IgD-negative memory B cell (primary cell): ENCODE results near the gene KCNT2. TPM values are rescaled to one million over a fixed set of nuclear protein-coding genes. Genes with fewer than 3 reads are reported as not detected.
"Not testable (repeated sequence)": the region's sequence is repeated elsewhere in the genome, so short reads cannot be mapped to it uniquely, and the experiment has no call there.

Experiments used
- H3K27ac Mint-ChIP-seq, 3 donors: one replicate each; pipeline ENCODE4 v1.8.0; 2020 to 2022; ENCODE audit warnings: mild to moderate bottlenecking in 3 of 3, mixed read lengths in 3 of 3, moderate library complexity in 1 of 3
- H3K27me3 Mint-ChIP-seq: one replicate; pipeline ENCODE4 v1.8.0; 2021; ENCODE audit warnings: mixed read lengths
- H3K36me3 Mint-ChIP-seq: one replicate; pipeline ENCODE4 v1.8.0; 2020; ENCODE audit warnings: mild to moderate bottlenecking, mixed read lengths
- H3K4me1 Mint-ChIP-seq, 3 donors: one replicate each; pipeline ENCODE4 v1.8.0; 2020 to 2022; ENCODE audit warnings: mixed read lengths in 3 of 3, mild to moderate bottlenecking in 1 of 3
- H3K4me3 Mint-ChIP-seq, 4 donors: one replicate each; pipeline ENCODE4 v1.8.0; 2020 to 2022; ENCODE audit warnings: mild to moderate bottlenecking in 4 of 4, mixed read lengths in 4 of 4, moderate library complexity in 3 of 4
- H3K9me3 Mint-ChIP-seq, 3 donors: one replicate each; pipeline ENCODE4 v1.8.0; 2020 to 2021; ENCODE audit warnings: mixed read lengths in 3 of 3, mild to moderate bottlenecking in 1 of 3
- polyA plus RNA-seq: library from polyadenylated mRNA; unstranded; fragments of 300-500 nt; fragmentation: Illumina TruSeq; gene quantifications from one replicate; pipeline ENCODE4 v1.2.3, GENCODE V29; 2021

KCNT2 gene
- polyA plus RNA-seq, 1 donor from 2014 or later = not detected

DNA sequence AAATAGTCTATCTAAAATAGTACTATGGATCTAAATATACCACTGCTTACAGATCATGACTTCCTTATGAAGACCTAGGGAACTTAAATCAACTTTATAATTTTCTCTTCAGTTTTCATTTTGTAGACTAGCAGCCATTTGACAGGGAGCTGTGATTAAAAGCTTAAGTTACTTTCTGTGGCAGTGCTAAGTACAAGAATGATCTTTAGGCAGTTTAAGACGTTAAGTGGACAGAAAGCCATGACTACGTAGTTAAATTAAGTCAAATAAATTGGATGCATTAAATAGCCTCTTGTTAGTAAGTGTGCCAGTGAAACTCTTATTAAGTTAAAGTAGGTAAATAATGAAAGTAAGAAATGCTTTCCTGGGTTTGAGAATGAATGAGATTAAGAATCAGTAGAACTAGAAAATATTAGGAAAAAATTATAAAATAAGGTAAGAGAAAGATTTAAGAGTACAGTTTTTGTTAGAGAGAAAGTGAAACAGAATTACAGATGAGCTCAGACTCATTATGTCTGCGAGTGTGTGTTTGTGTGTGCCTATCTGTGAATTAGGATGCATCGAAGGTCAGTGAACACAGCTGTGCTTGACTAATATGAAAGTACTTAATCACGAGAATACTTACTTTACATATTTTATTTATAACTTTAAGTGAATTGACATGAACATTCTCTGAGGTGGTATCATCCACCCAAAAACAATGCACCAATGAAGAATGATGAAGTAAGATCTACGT lies 336.9 kb downstream of the KCNT2 start:
- Mint-ChIP-seq H3K27ac (no peak overlapping the region), H3K9me3 (no peaks in the 10 kb centered on the region), H3K36me3 (no peaks in the 10 kb centered on the region), H3K4me3 (no peak overlapping the region), H3K4me1 (no peaks in the 10 kb centered on the region), H3K27me3 (no peaks in the 10 kb centered on the region)

DNA sequence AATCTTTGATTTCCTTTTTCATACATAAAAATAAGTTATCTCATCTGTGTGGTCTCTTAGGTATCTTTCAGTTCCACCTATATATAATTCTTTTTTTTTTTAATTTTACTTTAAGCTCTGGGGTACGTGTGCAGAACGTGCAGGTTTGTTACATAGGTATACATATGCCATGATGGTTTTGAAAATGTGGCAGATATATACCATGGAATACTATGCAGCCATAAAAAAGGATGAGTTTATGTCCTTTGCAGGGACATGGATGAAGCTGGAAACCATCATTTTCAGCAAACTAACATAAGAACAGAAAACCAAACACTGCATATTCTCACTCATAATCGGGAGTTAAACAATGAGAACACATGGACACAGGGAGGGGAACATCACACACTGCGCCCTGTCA lies 345.2 kb downstream of the KCNT2 start:
- H3K9me3 Mint-ChIP-seq, H3K27ac Mint-ChIP-seq, H3K4me1 Mint-ChIP-seq, H3K36me3 Mint-ChIP-seq, H3K27me3 Mint-ChIP-seq, H3K4me3 Mint-ChIP-seq: not testable (repeated sequence)

GRCh38 chr1:196260270-196260669 lies 348.0 kb downstream of the KCNT2 start:
- H3K27me3 Mint-ChIP-seq = no peaks in the 10 kb centered on the region
- no peaks in the 10 kb centered on the region for H3K4me1 Mint-ChIP-seq
- no peak overlapping the region for H3K4me3 Mint-ChIP-seq
- no peak overlapping the region for H3K27ac Mint-ChIP-seq
- H3K36me3 Mint-ChIP-seq = no peaks in the 10 kb centered on the region
- no peaks in the 10 kb centered on the region for H3K9me3 Mint-ChIP-seq

- Mint-ChIP-seq H3K4me1 (no peaks in the 10 kb centered on the region), H3K36me3 (no peaks in the 10 kb centered on the region), H3K27me3 (no peaks in the 10 kb centered on the region), H3K4me3 (no peak overlapping the region), H3K9me3 (no peaks in the 10 kb centered on the region), H3K27ac (no peak overlapping the region)
Observed at GRCh38 chr1:196259316-196259715, 348.9 kb downstream of the KCNT2 start.

GRCh38 chr1:196255762-196256161 lies 352.5 kb downstream of the KCNT2 start:
- Mint-ChIP-seq H3K27ac (no peak overlapping the region), H3K4me3 (no peak overlapping the region), H3K36me3 (no peaks in the 10 kb centered on the region), H3K27me3 (no peaks in the 10 kb centered on the region), H3K9me3 (peaks cover 0 to 2% (median 0%) of the 10 kb centered on the region in 3 donors), H3K4me1 (no peaks in the 10 kb centered on the region)

GRCh38 chr1:196229546-196229945 lies 378.7 kb downstream of the KCNT2 start:
- Mint-ChIP-seq H3K27ac (no peak overlapping the region), H3K9me3 (peaks cover 0 to 4% (median 2%) of the 10 kb centered on the region in 3 donors), H3K4me1 (no peaks in the 10 kb centered on the region), H3K27me3 (no peaks in the 10 kb centered on the region), H3K36me3 (no peaks in the 10 kb centered on the region), H3K4me3 (no peak overlapping the region)

DNA sequence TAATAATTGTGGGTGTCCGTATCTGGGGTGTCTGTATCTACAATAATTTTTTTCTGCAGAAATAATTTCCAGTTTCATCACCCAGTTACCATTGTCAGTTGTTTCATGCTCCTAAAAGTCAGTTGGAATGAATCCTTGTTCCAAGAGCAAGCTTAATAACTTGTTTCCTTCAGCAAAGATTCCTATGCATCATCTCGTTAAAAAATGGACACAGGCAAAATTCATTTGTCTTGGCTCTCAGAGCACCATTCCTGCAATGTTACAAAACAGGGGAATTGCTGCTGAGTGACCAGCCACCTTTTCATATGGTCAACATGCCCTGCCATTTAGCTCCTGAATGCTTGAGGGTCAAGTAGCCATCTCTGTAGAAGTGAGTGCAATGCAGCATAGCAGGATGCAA lies 393.4 kb downstream of the KCNT2 start:
- Mint-ChIP-seq H3K36me3 (no peaks in the 10 kb centered on the region), H3K27ac (no peak overlapping the region), H3K4me1 (no peaks in the 10 kb centered on the region), H3K4me3 (no peak overlapping the region), H3K9me3 (peaks cover 0 to 7% (median 2%) of the 10 kb centered on the region in 3 donors), H3K27me3 (no peaks in the 10 kb centered on the region)

GRCh38 chr1:196209983-196210382 lies 398.3 kb downstream of the KCNT2 start:
- no peaks in the 10 kb centered on the region for H3K27me3 Mint-ChIP-seq
- H3K27ac Mint-ChIP-seq = no peak overlapping the region
- H3K4me1 Mint-ChIP-seq = no peaks in the 10 kb centered on the region
- H3K4me3 Mint-ChIP-seq = no peak overlapping the region
- no peaks in the 10 kb centered on the region for H3K36me3 Mint-ChIP-seq
- peaks cover 0 to 11% (median 2%) of the 10 kb centered on the region in 3 donors for H3K9me3 Mint-ChIP-seq

GRCh38 chr1:196209265-196209664 lies 399.0 kb downstream of the KCNT2 start:
- no peaks in the 10 kb centered on the region for H3K4me1 Mint-ChIP-seq
- H3K9me3 Mint-ChIP-seq = peaks cover 0 to 11% (median 2%) of the 10 kb centered on the region in 3 donors
- H3K36me3 Mint-ChIP-seq = no peaks in the 10 kb centered on the region
- no peaks in the 10 kb centered on the region for H3K27me3 Mint-ChIP-seq
- H3K27ac Mint-ChIP-seq = no peak overlapping the region
- no peak overlapping the region for H3K4me3 Mint-ChIP-seq

DNA sequence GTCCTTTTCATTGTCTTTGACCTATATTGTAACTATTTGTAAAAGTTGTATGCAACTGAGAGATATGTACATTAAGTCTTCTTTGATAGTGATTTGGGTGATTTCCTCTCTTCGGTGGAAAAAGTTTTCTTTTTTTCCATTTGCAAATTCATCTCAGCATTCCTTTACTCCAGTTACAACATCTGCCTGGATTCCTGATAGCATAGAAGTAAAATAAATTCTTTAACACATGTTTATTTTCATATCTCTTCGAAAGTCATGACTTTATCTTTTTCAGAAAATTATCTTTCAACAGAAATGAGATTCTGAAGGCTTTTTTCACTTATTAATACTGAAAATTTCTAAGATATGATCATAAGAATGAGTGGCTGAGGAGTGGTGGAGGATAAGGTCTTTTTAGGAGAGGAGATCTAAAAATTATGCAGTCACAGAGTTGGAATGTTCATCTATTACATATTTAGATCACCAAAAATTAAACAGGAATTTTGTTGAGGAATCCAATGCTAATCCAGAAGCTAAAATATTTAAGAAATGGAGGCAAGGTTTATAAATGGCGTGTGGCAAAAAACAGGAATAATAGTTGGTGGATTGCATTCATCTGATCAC lies 400.5 kb downstream of the KCNT2 start:
- peaks cover 0 to 4% (median 0%) of the 10 kb centered on the region in 3 donors for H3K9me3 Mint-ChIP-seq
- H3K27me3 Mint-ChIP-seq = no peaks in the 10 kb centered on the region
- H3K4me3 Mint-ChIP-seq = no peak overlapping the region
- no peak overlapping the region for H3K27ac Mint-ChIP-seq
- no peaks in the 10 kb centered on the region for H3K36me3 Mint-ChIP-seq
- H3K4me1 Mint-ChIP-seq = no peaks in the 10 kb centered on the region

GRCh38 chr1:196205882-196206281 lies 402.4 kb downstream of the KCNT2 start:
- H3K4me3 Mint-ChIP-seq = no peak overlapping the region
- no peaks in the 10 kb centered on the region for H3K36me3 Mint-ChIP-seq
- H3K4me1 Mint-ChIP-seq = no peaks in the 10 kb centered on the region
- H3K27me3 Mint-ChIP-seq = no peaks in the 10 kb centered on the region
- H3K9me3 Mint-ChIP-seq = peaks cover 0 to 4% (median 0%) of the 10 kb centered on the region in 3 donors
- H3K27ac Mint-ChIP-seq = no peak overlapping the region

DNA sequence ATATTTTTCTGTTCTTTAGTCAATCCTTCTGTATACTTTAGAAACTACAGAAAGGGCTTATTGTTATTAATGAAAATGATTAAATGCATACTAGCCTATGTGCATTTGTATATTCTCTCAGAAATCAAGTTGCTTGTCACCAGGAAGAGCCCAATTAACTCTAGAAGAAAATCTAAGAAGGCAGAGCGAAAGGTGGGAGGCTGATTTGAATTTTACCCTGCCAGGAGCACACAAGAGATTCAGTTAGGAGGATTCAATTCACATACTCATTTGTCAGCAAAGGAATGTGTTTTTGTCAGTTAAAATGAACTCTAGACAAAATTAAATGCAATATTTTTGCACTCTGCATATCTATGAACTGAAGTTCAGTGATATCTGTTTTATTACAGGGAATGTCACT lies 411.8 kb downstream of the KCNT2 start:
- Mint-ChIP-seq H3K4me1 (peaks cover 0 to 2% (median 0%) of the 10 kb centered on the region in 3 donors), H3K27me3 (no peaks in the 10 kb centered on the region), H3K36me3 (no peaks in the 10 kb centered on the region), H3K27ac (no peak overlapping the region), H3K4me3 (no peak overlapping the region), H3K9me3 (peaks cover 0 to 6% (median 3%) of the 10 kb centered on the region in 3 donors)

GRCh38 chr1:196193896-196194559 lies 414.2 kb downstream of the KCNT2 start:
- Mint-ChIP-seq H3K36me3 (no peaks in the 10 kb centered on the region), H3K4me3 (no peak overlapping the region), H3K27ac (no peak overlapping the region)

GRCh38 chr1:196183941-196184340 lies 424.3 kb downstream of the KCNT2 start:
- no peak overlapping the region for H3K4me3 Mint-ChIP-seq
- H3K36me3 Mint-ChIP-seq = no peaks in the 10 kb centered on the region
- no peak overlapping the region for H3K27ac Mint-ChIP-seq
- H3K27me3 Mint-ChIP-seq = no peaks in the 10 kb centered on the region
- H3K4me1 Mint-ChIP-seq = no peaks in the 10 kb centered on the region
- H3K9me3 Mint-ChIP-seq = peaks cover 0 to 4% (median 2%) of the 10 kb centered on the region in 3 donors

More at GRCh38 chr1:196193896-196194559, 414.2 kb downstream of the KCNT2 start:
- Mint-ChIP-seq H3K4me1 (peaks cover 0 to 2% (median 0%) of the 10 kb centered on the region in 3 donors), H3K27me3 (no peaks in the 10 kb centered on the region), H3K9me3 (peaks cover 6% of the 10 kb centered on the region in 3 donors)

DNA sequence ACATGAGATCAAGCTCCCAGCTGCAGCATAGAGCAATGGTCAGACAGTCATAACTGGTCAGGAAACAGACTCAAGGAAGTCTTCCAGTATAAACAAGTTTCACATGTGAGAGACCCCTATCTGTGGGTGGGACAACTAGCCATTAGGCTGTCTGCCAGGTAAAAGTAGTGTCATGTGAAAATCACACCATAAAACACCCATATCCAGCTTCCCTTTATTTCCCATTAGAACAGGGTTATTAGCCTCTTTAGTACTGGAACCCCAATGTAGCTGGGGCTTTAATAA lies 426.7 kb downstream of the KCNT2 start:
- peaks cover 0 to 4% (median 2%) of the 10 kb centered on the region in 3 donors for H3K9me3 Mint-ChIP-seq
- no peaks in the 10 kb centered on the region for H3K4me1 Mint-ChIP-seq
- H3K4me3 Mint-ChIP-seq = no peak overlapping the region
- H3K36me3 Mint-ChIP-seq = no peaks in the 10 kb centered on the region
- no peaks in the 10 kb centered on the region for H3K27me3 Mint-ChIP-seq
- no peak overlapping the region for H3K27ac Mint-ChIP-seq
